ENCODE measurements around the gene CHSY3. TPM values are rescaled to one million over a fixed set of nuclear protein-coding genes. Genes with fewer than 3 reads are reported as not detected.

CHSY3 gene
- not detected for total RNA-seq

GRCh38 chr5:129904102-129904666 lies at the start of gene CHSY3:
Gene CHSY3 (plus strand): TSS chr5:129904465.
- Mint-ChIP-seq H3K4me3 (peak within 1 kb of the TSS; percentile 61), H3K27ac (no peak within 1 kb of the TSS), H3K27me3 (peaks cover 42% of the 10 kb centered on the region), H3K4me1 (peaks cover 16% of the 10 kb centered on the region), H3K36me3 (ENCODE audit: low read depth) (peaks cover 6% of the 10 kb centered on the region), H3K9me3 (no peaks in the 10 kb centered on the region)
- ChIA-PET POLR2A (no interaction called here), CTCF (no interaction called here)
- peak; percentile 47 for DNase-seq

GRCh38 chr5:129856325-129856724 lies 47.9 kb upstream of the CHSY3 start:
- DNase-seq = no peak
- no peaks in the 10 kb centered on the region for H3K36me3 Mint-ChIP-seq (ENCODE audit: low read depth)
- ChIA-PET POLR2A (no interaction called here), CTCF (interaction anchor here (6.9 kb wide), 1 partner anchor 85 kb away, joined by 60 read pairs; no protein-coding TSS in a partner anchor)
- no peaks in the 10 kb centered on the region for H3K9me3 Mint-ChIP-seq
- no peak overlapping the region for H3K27ac Mint-ChIP-seq
- H3K4me1 Mint-ChIP-seq = no peaks in the 10 kb centered on the region
- no peaks in the 10 kb centered on the region for H3K27me3 Mint-ChIP-seq
- H3K4me3 Mint-ChIP-seq = no peak overlapping the region

GRCh38 chr5:129857116-129857515 lies 47.1 kb upstream of the CHSY3 start:
- Mint-ChIP-seq H3K4me1 (no peaks in the 10 kb centered on the region), H3K36me3 (ENCODE audit: low read depth) (no peaks in the 10 kb centered on the region), H3K4me3 (no peak overlapping the region), H3K27me3 (no peaks in the 10 kb centered on the region), H3K27ac (no peak overlapping the region), H3K9me3 (no peaks in the 10 kb centered on the region)
- ChIA-PET POLR2A (no interaction called here), CTCF (no interaction called here)
- DNase-seq = no peak

GRCh38 chr5:129858131-129858675 lies 46.1 kb upstream of the CHSY3 start:
- Mint-ChIP-seq H3K4me3 (no peak overlapping the region), H3K27me3 (no peaks in the 10 kb centered on the region), H3K36me3 (ENCODE audit: low read depth) (no peaks in the 10 kb centered on the region), H3K4me1 (no peaks in the 10 kb centered on the region), H3K27ac (no peak overlapping the region), H3K9me3 (no peaks in the 10 kb centered on the region)
- POLR2A ChIA-PET = no interaction called here
- DNase-seq = no peak
- CTCF ChIA-PET = no interaction called here

- H3K27ac Mint-ChIP-seq = no peak overlapping the region
- DNase-seq = no peak
- peaks cover 2% of the 10 kb centered on the region for H3K27me3 Mint-ChIP-seq
- no peaks in the 10 kb centered on the region for H3K4me1 Mint-ChIP-seq
- H3K36me3 Mint-ChIP-seq (ENCODE audit: low read depth) = no peaks in the 10 kb centered on the region
- ChIA-PET POLR2A (no interaction called here), CTCF (no interaction called here)
- no peak overlapping the region for H3K4me3 Mint-ChIP-seq
- no peaks in the 10 kb centered on the region for H3K9me3 Mint-ChIP-seq
These were observed 19.9 kb upstream of the CHSY3 start for GRCh38 chr5:129884322-129884721.

- ChIA-PET POLR2A (no interaction called here), CTCF (no interaction called here)
- peaks cover 22% of the 10 kb centered on the region for H3K27me3 Mint-ChIP-seq
- H3K36me3 Mint-ChIP-seq (ENCODE audit: low read depth) = peaks cover 3% of the 10 kb centered on the region
- no peak for DNase-seq
- peaks cover 6% of the 10 kb centered on the region for H3K4me1 Mint-ChIP-seq
- H3K27ac Mint-ChIP-seq = no peak overlapping the region
- no peak overlapping the region for H3K4me3 Mint-ChIP-seq
- no peaks in the 10 kb centered on the region for H3K9me3 Mint-ChIP-seq
These were observed 4.8 kb upstream of the CHSY3 start for GRCh38 chr5:129899454-129899853.

GRCh38 chr5:129902816-129903215 lies 1.4 kb upstream of the CHSY3 start:
- ChIA-PET POLR2A (no interaction called here), CTCF (no interaction called here)
- peaks cover 6% of the 10 kb centered on the region for H3K36me3 Mint-ChIP-seq (ENCODE audit: low read depth)
- no peak overlapping the region for H3K4me3 Mint-ChIP-seq
- H3K4me1 Mint-ChIP-seq = peaks cover 16% of the 10 kb centered on the region
- H3K9me3 Mint-ChIP-seq = no peaks in the 10 kb centered on the region
- H3K27ac Mint-ChIP-seq = no peak overlapping the region
- H3K27me3 Mint-ChIP-seq = peaks cover 38% of the 10 kb centered on the region
- no peak for DNase-seq

GRCh38 chr5:129903466-129904101 lies 681 bp upstream of the CHSY3 start:
- Mint-ChIP-seq H3K4me3 (peak overlapping the region; percentile 61), H3K27me3 (peaks cover 44% of the 10 kb centered on the region), H3K27ac (no peak overlapping the region), H3K36me3 (ENCODE audit: low read depth) (peaks cover 6% of the 10 kb centered on the region), H3K4me1 (peaks cover 16% of the 10 kb centered on the region), H3K9me3 (no peaks in the 10 kb centered on the region)
- ChIA-PET CTCF (no interaction called here), POLR2A (no interaction called here)
- no peak for DNase-seq

- Mint-ChIP-seq H3K4me1 (peaks cover 16% of the 10 kb centered on the region), H3K9me3 (no peaks in the 10 kb centered on the region), H3K36me3 (ENCODE audit: low read depth) (peaks cover 6% of the 10 kb centered on the region), H3K27ac (no peak overlapping the region), H3K27me3 (peaks cover 42% of the 10 kb centered on the region), H3K4me3 (no peak overlapping the region)
- no peak for DNase-seq
- POLR2A ChIA-PET = no interaction called here
- CTCF ChIA-PET = no interaction called here
These were observed 605 bp downstream of the CHSY3 start for GRCh38 chr5:129904667-129905472.

- Mint-ChIP-seq H3K36me3 (ENCODE audit: low read depth) (peaks cover 6% of the 10 kb centered on the region), H3K4me3 (peak overlapping the region; percentile 48), H3K27ac (no peak overlapping the region), H3K9me3 (no peaks in the 10 kb centered on the region), H3K4me1 (peaks cover 16% of the 10 kb centered on the region), H3K27me3 (peaks cover 42% of the 10 kb centered on the region)
- no peak for DNase-seq
- POLR2A ChIA-PET = no interaction called here
- CTCF ChIA-PET = no interaction called here
These were observed 1.4 kb downstream of the CHSY3 start for GRCh38 chr5:129905473-129906176.

- Mint-ChIP-seq H3K36me3 (ENCODE audit: low read depth) (peaks cover 6% of the 10 kb centered on the region), H3K9me3 (no peaks in the 10 kb centered on the region), H3K27me3 (peaks cover 40% of the 10 kb centered on the region), H3K27ac (no peak overlapping the region), H3K4me3 (peak overlapping the region; percentile 48), H3K4me1 (peaks cover 16% of the 10 kb centered on the region)
- no peak for DNase-seq
- ChIA-PET CTCF (no interaction called here), POLR2A (no interaction called here)
These were observed 2.1 kb downstream of the CHSY3 start for GRCh38 chr5:129906177-129906887.

GRCh38 chr5:129909225-129909624 lies 5.0 kb downstream of the CHSY3 start:
- no peak overlapping the region for H3K4me3 Mint-ChIP-seq
- H3K36me3 Mint-ChIP-seq (ENCODE audit: low read depth) = peaks cover 3% of the 10 kb centered on the region
- no peaks in the 10 kb centered on the region for H3K9me3 Mint-ChIP-seq
- CTCF ChIA-PET = no interaction called here
- no peak overlapping the region for H3K27ac Mint-ChIP-seq
- no peak for DNase-seq
- H3K4me1 Mint-ChIP-seq = peaks cover 10% of the 10 kb centered on the region
- H3K27me3 Mint-ChIP-seq = peaks cover 24% of the 10 kb centered on the region
- POLR2A ChIA-PET = no interaction called here

Data from activated CD4-positive, alpha-beta memory T cell treated with anti-CD3 and anti-CD28 coated beads, Interleukin-2, amount 10 ng/mL, durations not matched to agents 7 days and 5 days (primary cell).